ENCODE data around the gene PI4K2A.

Gene PI4K2A

GRCh38 chr10:97707134-97707861 is 66.8 kb downstream of the PI4K2A start:
- DNase-seq (ENCODE audit: low read depth): no peak

GRCh38 chr10:97708167-97708566 is 67.7 kb downstream of the PI4K2A start:
- DNase-seq (ENCODE audit: low read depth): no peak

GRCh38 chr10:97708976-97709946 is 68.8 kb downstream of the PI4K2A start:
- DNase-seq (ENCODE audit: low read depth): peak; percentile 9

- no peak for DNase-seq (ENCODE audit: low read depth)
These were observed 71.4 kb downstream of the PI4K2A start for GRCh38 chr10:97711640-97712572.

- no peak for DNase-seq (ENCODE audit: low read depth)
These were observed 72.9 kb downstream of the PI4K2A start, which contains the start of gene MARVELD1 for GRCh38 chr10:97713339-97713825. Gene MARVELD1 (plus strand): TSS chr10:97713730. CDS start chr10:97713877, 147 bp downstream.

- peak; percentile 8 for DNase-seq (ENCODE audit: low read depth)
These were observed 73.4 kb downstream of the PI4K2A start for GRCh38 chr10:97713826-97714400.

- DNase-seq (ENCODE audit: low read depth): no peak
These were observed 74.2 kb downstream of the PI4K2A start for GRCh38 chr10:97714401-97715258.

- no peak for DNase-seq (ENCODE audit: low read depth)
These were observed 74.9 kb downstream of the PI4K2A start for GRCh38 chr10:97715259-97715874.

GRCh38 chr10:97717627-97718026 is 77.2 kb downstream of the PI4K2A start:
- DNase-seq (ENCODE audit: low read depth): no peak

GRCh38 chr10:97718178-97718577 is 77.7 kb downstream of the PI4K2A start:
- DNase-seq (ENCODE audit: low read depth): no peak

- DNase-seq (ENCODE audit: low read depth): no peak
These were observed 78.2 kb downstream of the PI4K2A start for GRCh38 chr10:97718659-97719142.

GRCh38 chr10:97719602-97720001 is 79.1 kb downstream of the PI4K2A start:
- no peak for DNase-seq (ENCODE audit: low read depth)

- DNase-seq (ENCODE audit: low read depth): no peak
These were observed 81.7 kb downstream of the PI4K2A start for GRCh38 chr10:97721871-97722780.

- DNase-seq (ENCODE audit: low read depth): no peak
These were observed 82.5 kb downstream of the PI4K2A start for GRCh38 chr10:97723001-97723400.

- no peak for DNase-seq (ENCODE audit: low read depth)
These were observed 84.0 kb downstream of the PI4K2A start for GRCh38 chr10:97724341-97724941.

Measured in stimulated activated CD8-positive, alpha-beta memory T cell treated with anti-CD3 and anti-CD28 coated beads, Interleukin-12 subunit alpha, Interleukin-12 subunit beta, amount 100 ng/mL, for 1 hour (primary cell).